GM18508 (cell line): ENCODE measurements around the gene CDH22.

Source experiments
- ATAC-seq: cut with Tn5 transposase; IDR thresholded peaks from one replicate; pipeline ENCODE4 v1.9.1; 2021; ENCODE audit warnings: moderate number of reproducible peaks; ENCODE audit not compliant: insufficient read depth, unreplicated experiment

The CDH22 gene

DNA sequence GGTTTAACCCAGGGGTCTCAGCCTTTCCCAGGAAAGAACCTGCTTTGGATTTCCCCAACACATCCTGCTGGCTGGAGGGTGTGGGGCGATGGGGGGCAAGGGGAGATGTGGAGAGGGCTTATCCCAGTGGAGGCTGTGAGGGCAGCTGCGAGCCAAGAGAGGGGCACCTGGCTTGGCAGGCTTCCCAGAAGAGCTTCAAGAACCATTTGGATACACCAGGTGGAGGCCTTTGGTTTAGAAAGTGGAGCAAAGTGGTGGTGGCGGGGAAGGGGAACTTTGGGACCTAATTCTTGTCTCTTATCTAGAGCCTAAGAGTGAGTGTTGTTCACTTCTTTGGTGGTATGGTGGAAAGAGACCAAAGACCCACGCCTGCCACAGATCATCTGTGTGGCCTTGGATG, 177.8 kb downstream of the CDH22 start:
- no peak for ATAC-seq

DNA sequence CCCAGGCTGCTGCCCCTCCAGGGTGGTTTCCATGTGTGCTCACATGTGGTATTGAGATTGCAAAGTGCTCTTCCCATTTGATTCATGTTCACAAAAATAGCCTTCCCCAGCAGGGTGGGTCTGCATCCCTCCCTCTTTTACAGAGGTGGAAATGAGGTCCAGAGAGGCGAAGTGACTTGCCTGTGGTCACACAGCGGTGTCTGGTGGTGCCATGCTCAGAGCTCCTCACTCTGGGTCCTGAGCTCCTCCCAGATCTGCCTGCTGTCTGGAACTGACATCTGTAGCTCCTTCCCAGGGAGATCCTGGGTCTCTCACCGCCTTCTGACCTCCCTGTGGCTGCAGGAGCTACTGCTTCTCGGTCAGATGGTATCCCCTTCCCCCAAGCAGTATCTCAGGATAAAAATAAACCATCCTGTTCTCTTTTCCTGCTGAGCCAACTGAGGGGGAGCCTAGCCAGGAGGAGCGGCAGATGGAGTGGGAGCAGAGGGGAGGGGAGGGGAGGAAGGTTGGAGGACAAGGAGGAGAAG, 178.3 kb downstream of the CDH22 start:
- no peak for ATAC-seq

DNA sequence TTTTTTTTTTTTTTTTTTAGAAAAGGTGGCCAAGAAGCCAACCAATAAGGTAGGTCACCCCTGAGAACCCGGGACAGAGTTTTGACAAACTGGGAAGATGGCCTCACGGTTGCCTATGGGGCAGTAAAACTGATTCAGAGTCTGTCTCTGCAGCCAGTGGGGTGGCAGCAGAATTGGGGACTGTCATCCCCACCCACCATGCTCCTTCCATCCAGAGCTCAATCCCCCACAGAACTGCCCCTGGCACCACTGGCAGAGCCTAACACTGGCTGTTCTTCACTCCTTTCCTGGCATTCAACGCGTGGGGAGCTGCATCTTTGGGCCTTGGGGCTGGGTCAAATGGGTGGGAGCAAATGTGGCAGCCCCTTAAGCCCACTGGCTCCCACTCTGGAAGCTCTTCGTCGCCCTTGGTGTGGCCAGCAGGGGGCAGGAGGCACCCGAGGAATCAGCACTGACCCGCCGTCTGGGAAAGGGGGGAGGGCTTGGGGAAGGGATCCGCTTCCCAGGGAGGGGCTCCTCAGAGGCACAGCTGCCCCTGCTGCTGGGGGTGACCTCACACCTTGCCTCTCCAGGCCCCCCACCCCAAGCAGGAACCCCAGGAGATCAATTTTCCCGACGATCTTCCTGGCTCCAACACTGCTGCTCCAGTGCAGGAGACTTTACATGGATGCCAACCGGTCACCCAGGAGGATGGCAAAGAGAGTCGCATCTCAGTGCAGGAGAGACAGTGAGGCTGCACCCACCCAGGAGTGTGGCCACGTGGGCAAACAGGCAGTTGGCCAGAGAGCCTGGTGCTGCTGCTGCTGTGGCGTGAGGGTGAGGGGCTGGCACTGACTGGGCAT, 179.8 kb downstream of the CDH22 start:
- no peak for ATAC-seq

DNA sequence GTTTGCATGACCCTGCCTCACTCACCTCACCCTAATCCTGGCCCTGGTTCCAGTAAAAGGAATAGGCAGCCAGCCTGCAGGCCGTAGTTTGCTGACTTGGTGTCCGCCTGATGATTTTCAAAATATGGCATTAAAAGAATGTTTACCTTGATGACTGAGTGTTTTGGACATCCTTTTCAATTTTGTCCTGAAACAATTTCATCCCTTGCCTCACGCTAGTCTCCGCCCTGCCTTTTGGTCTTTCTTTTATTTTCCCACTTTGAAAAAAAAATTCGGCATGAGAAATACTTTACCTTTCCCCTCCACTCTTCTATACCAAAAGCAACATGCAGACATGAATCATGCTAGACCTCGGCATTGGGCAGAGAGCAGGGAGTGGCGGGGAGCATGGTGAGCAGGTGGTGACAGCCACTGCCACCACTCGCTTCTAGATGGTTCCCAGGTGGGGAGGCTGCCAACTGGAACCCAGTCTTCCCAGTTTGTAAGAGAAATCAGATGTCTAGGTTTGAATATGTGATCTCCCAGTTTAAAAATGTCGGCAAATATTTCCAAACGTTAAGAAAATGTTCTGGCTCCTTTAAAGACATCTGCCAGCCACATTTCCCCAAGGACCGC, 180.8 kb downstream of the CDH22 start:
- ATAC-seq: no peak

DNA sequence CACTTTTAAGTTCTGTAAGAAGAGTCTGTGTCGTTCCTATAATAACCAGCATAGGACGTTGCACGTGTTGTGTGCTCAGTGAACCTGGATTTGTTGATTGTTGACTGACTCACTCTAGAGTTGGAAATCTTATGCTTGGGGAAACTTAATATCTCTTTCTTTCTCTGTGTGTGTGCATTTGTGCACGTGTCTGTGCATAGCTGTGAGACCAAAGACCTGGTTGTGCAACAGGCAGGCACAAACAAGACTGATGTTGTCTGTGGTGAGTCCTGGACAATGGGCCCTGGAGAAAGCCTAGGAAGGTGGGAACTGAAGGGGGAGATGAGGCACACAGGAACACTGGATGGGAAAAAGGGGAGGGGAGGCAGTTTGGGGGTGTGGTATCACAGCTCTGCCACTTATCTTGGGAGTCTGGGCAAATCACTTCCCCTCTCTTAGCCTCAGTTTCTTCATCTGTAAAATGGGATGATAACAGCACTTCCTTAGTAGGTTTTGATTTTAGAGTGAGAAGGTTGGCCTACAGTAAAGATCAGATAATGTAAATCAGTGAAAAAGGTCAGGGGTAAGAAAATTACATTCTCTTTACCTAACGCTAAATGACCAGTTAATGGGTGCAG, 181.8 kb downstream of the CDH22 start:
- ATAC-seq: no peak
